HFF-Myc (cell line): Measurements from ENCODE around the gene VEGFA.

Experiments used
- DNase-seq: peaks from one replicate; pipeline ENCODE4 v3.0.0-alpha.2; 2011; ENCODE audit warnings: low read depth; ENCODE audit errors: extremely low read depth
- H3K4me3 ChIP-seq: replicated peaks from 2 replicates; pipeline ENCODE4 v1.5.1; 2011; ENCODE audit warnings: low read depth, mild to moderate bottlenecking, control low read depth, low read length
- CTCF ChIP-seq: IDR thresholded peaks from 2 replicates; pipeline ENCODE4 v1.5.1; 2012; ENCODE audit warnings: mild to moderate bottlenecking, low read depth, low read length, control low read depth; ENCODE audit errors: missing control alignments

The VEGFA gene

GRCh38 chr6:43785220-43785752 is 15.3 kb downstream of the VEGFA start:
- DNase-seq = no peak
- TF ChIP-seq CTCF = no peak
- H3K4me3 ChIP-seq = no peak overlapping the region

GRCh38 chr6:43785904-43786303 is 15.9 kb downstream of the VEGFA start:
- H3K4me3 ChIP-seq = no peak overlapping the region
- TF ChIP-seq CTCF = no peak
- DNase-seq = no peak

GRCh38 chr6:43786664-43787329 is 16.8 kb downstream of the VEGFA start:
- no peak for TF ChIP-seq CTCF

GRCh38 chr6:43788301-43788700 is 18.3 kb downstream of the VEGFA start:
- DNase-seq = no peak
- no peak for TF ChIP-seq CTCF

More at GRCh38 chr6:43786664-43787329, 16.8 kb downstream of the VEGFA start:
- no peak overlapping the region for H3K4me3 ChIP-seq
- DNase-seq = no peak

GRCh38 chr6:43789447-43789846 is 19.4 kb downstream of the VEGFA start:
- DNase-seq = no peak
- no peak for TF ChIP-seq CTCF
- H3K4me3 ChIP-seq = no peak overlapping the region

More at GRCh38 chr6:43788301-43788700, 18.3 kb downstream of the VEGFA start:
- H3K4me3 ChIP-seq = no peak overlapping the region

- DNase-seq = no peak
- TF ChIP-seq CTCF = no peak
- H3K4me3 ChIP-seq = no peak overlapping the region
Observed at GRCh38 chr6:43790031-43790430, 20.0 kb downstream of the VEGFA start.
